NCI-H146 treated with DMSO at 0.1 percent for 48 hours (cell line): ENCODE data around the gene FAM111B.

Experiments used
- DNase-seq: peaks from one replicate; lab custom pipeline; 2025; ENCODE audit not compliant: unreplicated experiment; lab: John Stamatoyannopoulos, UW

FAM111B gene

GRCh38 chr11:59157433-59157832, 50.4 kb downstream of the FAM111B start:
- DNase-seq = no peak

- peak; percentile 19 for DNase-seq
These were observed 51.4 kb downstream of the FAM111B start for GRCh38 chr11:59158206-59159068.

GRCh38 chr11:59164028-59164427, 57.0 kb downstream of the FAM111B start:
- no peak for DNase-seq

GRCh38 chr11:59171508-59172322, 64.7 kb downstream of the FAM111B start, which contains the start of gene DTX4:
TSS of gene DTX4 (plus strand) at chr11:59172132. CDS start at chr11:59172596, 464 bp downstream.
- DNase-seq = peak; percentile 82

GRCh38 chr11:59172345-59173079, 65.5 kb downstream of the FAM111B start:
- no peak for DNase-seq

DNA sequence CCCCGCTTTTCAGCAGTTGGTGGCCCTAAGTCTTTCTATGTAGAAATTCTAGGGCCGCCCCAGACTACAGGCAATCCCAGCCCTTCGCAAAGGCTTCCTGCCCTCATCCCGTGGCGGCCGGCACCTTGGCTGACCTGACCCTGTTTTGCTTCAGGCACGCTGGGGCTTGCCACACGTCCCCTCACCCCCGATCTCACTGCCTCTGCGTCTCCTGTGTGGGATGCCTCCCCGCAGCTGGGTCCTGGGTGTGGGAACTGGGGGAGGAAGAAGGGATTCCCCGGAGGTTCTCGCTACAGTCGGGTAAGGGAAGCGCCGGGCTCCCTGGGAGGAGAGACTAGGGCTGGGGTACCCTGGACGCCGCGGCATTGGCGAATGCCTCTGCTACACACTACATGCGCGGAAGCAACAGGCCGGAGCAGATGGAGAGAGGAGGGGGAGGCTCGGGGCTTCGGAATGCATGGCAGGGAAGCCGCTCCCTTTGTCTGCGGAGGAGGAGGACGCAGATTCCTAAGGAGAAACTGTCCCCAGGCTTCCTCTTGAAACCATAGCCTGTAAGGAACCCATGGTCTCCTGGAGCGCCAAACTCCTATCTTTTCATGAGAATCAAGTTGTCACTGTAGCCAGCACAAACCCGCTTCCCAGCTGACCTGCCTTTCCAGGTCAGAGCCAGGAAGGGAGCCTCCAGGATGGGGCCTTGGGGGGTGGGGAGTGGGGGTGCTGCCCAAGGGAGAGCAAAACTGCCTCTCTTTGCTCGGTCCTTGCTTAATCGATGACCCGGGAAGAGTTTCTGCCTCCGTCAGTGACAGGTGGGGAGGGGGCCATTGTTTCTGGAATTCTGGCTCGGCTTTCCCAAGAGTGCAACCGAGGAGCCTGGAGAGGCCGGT, 66.3 kb downstream of the FAM111B start:
- DNase-seq = peak; percentile 20

DNA sequence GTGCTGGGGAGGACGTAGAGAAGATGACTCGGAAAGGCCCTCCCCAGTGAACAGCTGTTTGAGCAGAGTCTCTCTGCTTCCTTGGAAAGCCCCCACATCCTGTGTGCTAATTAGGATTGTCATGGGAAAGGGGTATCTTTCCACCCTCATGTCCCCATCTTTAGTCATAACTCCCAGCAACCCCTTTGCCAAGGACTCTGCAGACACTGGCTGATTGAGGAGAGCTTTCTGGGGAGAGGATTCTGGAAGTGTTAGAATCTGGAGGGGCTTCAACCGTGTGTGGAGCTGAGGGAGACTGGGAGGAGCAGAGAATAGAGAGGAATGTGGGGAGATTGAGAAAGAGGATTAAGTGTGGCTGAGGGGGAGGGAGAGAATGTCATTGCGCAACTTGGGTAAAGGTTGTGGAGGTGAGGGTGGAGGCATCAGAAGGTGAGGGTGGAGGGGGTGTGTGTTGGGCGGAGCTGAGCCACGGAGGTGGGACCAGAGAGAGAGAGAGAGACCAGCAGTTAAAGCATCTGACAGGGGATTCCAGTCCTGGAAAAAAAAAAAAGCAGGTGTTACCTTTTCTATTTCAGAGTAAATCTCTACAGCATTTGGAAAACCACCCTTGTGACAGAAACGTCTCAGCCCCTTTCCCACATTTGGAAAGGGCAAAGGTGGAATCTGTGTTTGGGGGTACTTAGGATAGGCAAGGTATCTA, 67.1 kb downstream of the FAM111B start:
- no peak for DNase-seq

DNA sequence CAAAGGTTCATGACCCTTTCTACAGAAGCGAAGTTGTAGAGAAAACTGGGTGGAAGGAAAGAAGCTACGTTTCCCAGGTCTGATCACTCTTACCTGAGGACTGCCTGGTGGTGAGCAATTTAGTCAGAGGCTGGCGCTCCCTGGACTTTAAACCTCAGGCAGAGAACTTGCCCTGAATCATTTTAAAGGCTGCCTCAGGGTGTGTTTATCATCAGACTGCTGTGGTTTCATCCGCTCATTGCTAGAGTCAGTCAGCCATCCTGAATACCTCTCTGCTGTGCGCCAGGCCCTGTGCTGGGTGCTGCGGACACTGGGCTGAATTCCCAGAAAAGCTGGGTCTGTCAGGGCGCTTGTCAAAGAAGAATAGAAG, 67.6 kb downstream of the FAM111B start:
- DNase-seq = no peak

GRCh38 chr11:59175091-59175501, 68.1 kb downstream of the FAM111B start:
- DNase-seq = no peak

GRCh38 chr11:59176330-59176729, 69.3 kb downstream of the FAM111B start:
- DNase-seq = no peak
